MCF 10A (cell line): Measurements from ENCODE around the gene PDYN. TPM values are rescaled to one million over a fixed set of nuclear protein-coding genes. Genes with fewer than 3 reads are reported as not detected.

ENCODE experiments used
- BruUV-seq: library from RNA; stranded (reverse); fragments of 400-500 nt; replicated peaks from 2 replicates; lab custom pipeline; 2021; lab: Mats Ljungman, UMichigan
- CTCF ChIA-PET: fragments of 300-600 bp; sonication (Branson Sonifier 250); formaldehyde crosslinking; extraction: SDS; loops from one replicate; lab custom pipeline; 2021; ENCODE audit warnings: antibody characterized with exemption, inconsistent platforms; lab: Yijun Ruan, JAX
- POLR2A ChIA-PET: fragments of 300-600, 350-650 bp; sonication (Branson Sonifier 250); formaldehyde crosslinking; extraction: SDS; loops from one replicate; lab custom pipeline; 2020; ENCODE audit warnings: antibody characterized with exemption, inconsistent platforms; lab: Yijun Ruan, JAX
- DNase-seq: peaks from one replicate; pipeline ENCODE4 v3.0.0-alpha.2; 2018; ENCODE audit not compliant: unreplicated experiment
- H3K27ac Mint-ChIP-seq: one replicate; pipeline ENCODE4 v1.8.0; 2022; ENCODE audit warnings: mild to moderate bottlenecking, low read depth, mixed read lengths; ENCODE audit not compliant: unreplicated experiment
- H3K27me3 Mint-ChIP-seq: one replicate; pipeline ENCODE4 v1.8.0; 2022; ENCODE audit warnings: mixed read lengths; ENCODE audit not compliant: insufficient read depth, unreplicated experiment
- H3K36me3 Mint-ChIP-seq: one replicate; pipeline ENCODE4 v1.8.0; 2022; ENCODE audit warnings: mild to moderate bottlenecking, moderate library complexity, mixed read lengths; ENCODE audit not compliant: insufficient read depth, unreplicated experiment
- H3K4me1 Mint-ChIP-seq: one replicate; pipeline ENCODE4 v1.8.0; 2022; ENCODE audit warnings: mixed read lengths; ENCODE audit not compliant: insufficient read depth, unreplicated experiment
- H3K4me3 Mint-ChIP-seq: one replicate; pipeline ENCODE4 v1.8.0; 2022; ENCODE audit warnings: mild to moderate bottlenecking, moderate library complexity, mixed read lengths; ENCODE audit not compliant: unreplicated experiment
- H3K9me3 Mint-ChIP-seq: one replicate; pipeline ENCODE4 v1.8.0; 2022; ENCODE audit warnings: mixed read lengths; ENCODE audit not compliant: unreplicated experiment
- CTCF ChIP-seq: fragments of 200-600 bp; IDR thresholded peaks from one replicate; pipeline ENCODE4 v1.8.0; 2022; ENCODE audit warnings: antibody characterized with exemption, mild to moderate bottlenecking; ENCODE audit not compliant: unreplicated experiment
- intact Hi-C: fragments of 100-400 bp; cut with micrococcal nuclease; formaldehyde crosslinking; loops from 2 replicates; pipeline ENCODE4 v1.14.1; 2022
- total RNA-seq: library from RNA; stranded (reverse); gene quantifications from 2 replicates; pipeline ENCODE4 v1.2.3, GENCODE V29; 2022

PDYN gene
- total RNA-seq, 1 experiment from 2014 or later: not detected

GRCh38 chr20:1930165-1930564 lies 63.7 kb downstream of the PDYN start:
- Mint-ChIP-seq H3K9me3 (no peaks in the 10 kb centered on the region), H3K27me3 (no peaks in the 10 kb centered on the region), H3K36me3 (peaks cover 13% of the 10 kb centered on the region), H3K4me3 (no peak overlapping the region), H3K4me1 (peaks cover 28% of the 10 kb centered on the region), H3K27ac (no peak overlapping the region)
- TF ChIP-seq CTCF: no peak
- no TSS peak for BruUV-seq
- intact Hi-C loops: no loop called here
- CTCF ChIA-PET: interaction anchor here (0.5 kb wide), 1 partner anchor 27 kb away, joined by 3 read pairs; no protein-coding TSS in a partner anchor
- POLR2A ChIA-PET: no interaction called here
- no peak for DNase-seq

- intact Hi-C loops: no loop called here
- no peak overlapping the region for H3K27ac Mint-ChIP-seq
- no peak overlapping the region for H3K4me3 Mint-ChIP-seq
- ChIA-PET POLR2A (no interaction called here), CTCF (no interaction called here)
- DNase-seq: no peak
- peaks cover 20% of the 10 kb centered on the region for H3K36me3 Mint-ChIP-seq
- H3K4me1 Mint-ChIP-seq: peaks cover 21% of the 10 kb centered on the region
- no peak for TF ChIP-seq CTCF
- H3K9me3 Mint-ChIP-seq: no peaks in the 10 kb centered on the region
- no TSS peak for BruUV-seq
- H3K27me3 Mint-ChIP-seq: no peaks in the 10 kb centered on the region
These were observed 64.4 kb downstream of the PDYN start for GRCh38 chr20:1929460-1929859.

GRCh38 chr20:1928782-1929181 lies 65.1 kb downstream of the PDYN start:
- POLR2A ChIA-PET: interaction anchor here (1.0 kb wide), 1 partner anchor 15 kb away, joined by 4 read pairs; no protein-coding TSS in a partner anchor
- intact Hi-C loops: no loop called here
- TF ChIP-seq CTCF: no peak
- no peak for DNase-seq
- Mint-ChIP-seq H3K4me3 (no peak overlapping the region), H3K27me3 (no peaks in the 10 kb centered on the region), H3K9me3 (no peaks in the 10 kb centered on the region), H3K27ac (no peak overlapping the region), H3K36me3 (peaks cover 15% of the 10 kb centered on the region), H3K4me1 (peaks cover 14% of the 10 kb centered on the region)
- CTCF ChIA-PET: no interaction called here
- BruUV-seq: no TSS peak

Other genes starting within 250 kb of the PDYN start
- gene SIRPA, start 98.7 kb downstream of the PDYN start, total RNA-seq: 18.0 and 23.6 TPM in 2 replicates
- gene STK35, start 107.8 kb upstream of the PDYN start, total RNA-seq: 18.2 and 21.3 TPM in 2 replicates